Subcutaneous adipose tissue (tissue), 4 donors: ENCODE data around the gene DCUN1D3. TPM values are rescaled to one million over a fixed set of nuclear protein-coding genes. Genes with fewer than 3 reads are reported as not detected.

ENCODE experiments used
- CTCF ChIP-seq: fragments of 450-650 bp; IDR thresholded peaks from one replicate; pipeline ENCODE4 v1.5.1; 2016; ENCODE audit warnings: low read depth, mild to moderate bottlenecking, control low read depth, antibody characterized with exemption, moderate library complexity
- total RNA-seq, 4 donors: library from RNA; depleted of rRNA; stranded (reverse); fragments of >200 nt; gene quantifications; one replicate each; pipeline ENCODE4 v1.1.0, GENCODE V29; 2016

The DCUN1D3 gene
- total RNA-seq, 4 donors from 2014 or later, result 34.8 to 68.6 (median 43.8) TPM

DNA sequence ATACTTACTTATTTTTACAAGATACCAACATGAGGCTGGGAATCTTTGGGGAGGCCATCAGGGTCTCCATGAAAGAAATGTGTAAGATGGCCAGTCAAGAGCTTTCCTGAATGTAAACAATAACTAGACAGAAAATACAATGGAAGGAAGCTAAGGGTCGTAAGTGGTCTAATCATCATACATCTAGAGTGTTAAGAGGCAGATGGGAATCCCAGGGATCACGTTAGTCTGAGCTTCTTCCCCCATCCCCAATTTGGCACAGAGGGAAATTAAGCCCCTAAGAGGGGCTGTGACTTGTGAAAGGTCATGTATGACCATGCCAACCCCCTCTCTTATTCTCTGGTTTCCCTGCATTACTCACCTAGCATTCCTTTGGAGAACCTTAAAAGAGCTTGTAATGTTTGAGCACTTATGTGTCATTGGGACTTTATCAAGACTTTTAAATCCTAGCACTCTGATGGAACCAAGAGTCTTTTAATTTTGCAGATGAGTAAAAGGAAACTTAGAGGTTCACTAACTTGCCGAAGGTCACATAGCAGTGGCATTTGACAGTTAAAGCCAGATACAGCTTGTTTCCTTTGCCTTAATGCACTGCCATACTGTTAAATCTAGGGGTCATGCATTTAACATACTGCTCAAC, 46.1 kb downstream of the DCUN1D3 start:
- TF ChIP-seq CTCF, result no peak

- no peak for TF ChIP-seq CTCF
Measured at GRCh38 chr16:20853143-20853542, 47.0 kb downstream of the DCUN1D3 start.

- TF ChIP-seq CTCF, result no peak
Measured at GRCh38 chr16:20851601-20852000, 48.6 kb downstream of the DCUN1D3 start.

DNA sequence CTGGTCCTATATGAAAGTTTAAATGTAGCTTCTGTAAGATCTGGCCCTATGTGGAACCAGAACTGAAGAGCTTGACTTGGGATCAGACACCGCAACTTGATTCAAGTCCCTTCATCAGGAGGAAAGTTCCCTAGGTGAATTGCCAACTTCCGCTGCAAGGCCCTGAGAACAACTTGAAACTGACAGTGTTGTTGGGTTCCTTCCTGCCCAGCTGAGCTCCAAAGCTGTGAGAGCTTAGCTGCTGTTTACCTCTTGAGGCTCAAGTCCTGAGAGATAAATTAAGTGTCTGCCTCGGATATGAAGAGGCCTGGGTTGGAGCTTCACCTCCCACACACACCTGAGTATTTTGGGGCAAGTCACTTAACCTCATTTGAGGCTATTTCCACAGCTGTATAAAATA, 49.2 kb downstream of the DCUN1D3 start:
- no peak for TF ChIP-seq CTCF

DNA sequence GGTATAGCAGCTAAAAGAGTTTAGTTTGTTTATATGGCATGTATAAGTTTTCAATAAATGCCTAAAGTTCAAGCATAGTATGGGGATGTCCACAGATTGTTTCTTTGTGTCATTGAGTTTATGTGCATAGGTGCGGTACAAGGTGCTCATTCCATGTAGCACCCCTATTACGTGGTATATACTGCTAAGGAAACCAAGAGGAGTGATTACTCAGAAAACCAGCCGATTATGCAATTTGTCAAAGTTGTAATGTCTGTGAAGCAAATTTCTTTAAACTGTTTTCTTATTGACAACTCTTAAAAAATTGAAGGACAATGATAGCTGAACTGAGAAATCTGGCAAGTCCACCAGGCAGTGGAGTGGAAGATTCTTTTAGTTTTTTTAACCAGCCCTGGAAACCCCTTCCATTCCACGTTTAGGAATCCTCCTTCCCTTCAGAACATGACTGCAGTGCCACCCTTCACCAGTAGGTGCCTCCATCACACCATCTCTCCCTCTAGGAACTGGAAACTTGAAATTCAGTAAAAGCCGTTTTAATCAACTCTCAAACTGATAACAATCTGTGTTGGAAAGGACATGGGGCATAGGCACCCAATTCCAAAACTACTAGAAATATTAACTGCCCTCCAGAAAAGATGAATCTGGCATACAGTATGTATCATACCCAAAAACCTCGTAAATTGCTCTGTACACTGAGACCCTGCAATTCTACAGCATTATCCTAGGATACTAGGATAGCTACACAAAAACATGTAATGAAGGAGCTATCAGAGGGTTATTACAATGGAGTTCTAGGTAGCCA, 50.4 kb downstream of the DCUN1D3 start:
- no peak for TF ChIP-seq CTCF

GRCh38 chr16:20847550-20847949, 52.6 kb downstream of the DCUN1D3 start:
- no peak for TF ChIP-seq CTCF

GRCh38 chr16:20846551-20846950, 53.6 kb downstream of the DCUN1D3 start:
- no peak for TF ChIP-seq CTCF
